HEK293 (cell line): Measurements from ENCODE around the gene PCCA.

ENCODE experiments used
- CTCF ChIA-PET: fragments of 350-600 bp; formaldehyde crosslinking; extraction: SDS; loops from one replicate; lab custom pipeline; 2021; ENCODE audit warnings: antibody characterized with exemption; lab: Yijun Ruan, JAX
- POLR2A ChIA-PET: fragments of 300-600 bp; formaldehyde crosslinking; extraction: SDS; loops from one replicate; lab custom pipeline; 2020; ENCODE audit warnings: antibody characterized with exemption, inconsistent platforms; lab: Yijun Ruan, JAX
- H3K27ac ChIP-seq: fragments of 200-500 bp; sonication (Bioruptor generic); 2 replicates; pipeline ENCODE4 v1.5.1; 2014; ENCODE audit warnings: low read depth, low read length, control low read depth, inconsistent platforms; ENCODE audit errors: extremely low read depth
- H3K36me3 ChIP-seq, 2 experiments: fragments of 200-500 bp in 1 of 2; sonication (Bioruptor generic) in 1 of 2; 1 replicate in 1 of 2; 2 replicates in 1 of 2; pipeline ENCODE4 v1.5.1; 2014 to 2017; ENCODE audit warnings: inconsistent platforms in 2 of 2, low read length in 2 of 2; ENCODE audit not compliant: control insufficient read depth in 2 of 2, insufficient read depth in 1 of 2
- H3K4me1 ChIP-seq: fragments of 200-500 bp; sonication (Bioruptor generic); 2 replicates; pipeline ENCODE4 v1.5.1; 2014; ENCODE audit warnings: mild to moderate bottlenecking, low read length, inconsistent platforms; ENCODE audit not compliant: control insufficient read depth, insufficient read depth
- H3K4me3 ChIP-seq: 2 replicates; pipeline ENCODE4 v1.5.1; 2011; ENCODE audit warnings: low read depth, mild to moderate bottlenecking, control low read depth, low read length, moderate library complexity
- H3K9me3 ChIP-seq: fragments of 200-500 bp; sonication (Bioruptor generic); 2 replicates; pipeline ENCODE4 v1.5.1; 2014; ENCODE audit warnings: low read depth, low read length, inconsistent platforms; ENCODE audit not compliant: control insufficient read depth, insufficient read depth
- AEBP2 ChIP-seq: fragments of 450-650 bp; formaldehyde crosslinking; IDR thresholded peaks from 2 replicates; pipeline ENCODE4 v1.5.1; 2016; ENCODE audit warnings: missing biosample characterization, missing genetic modification characterization, borderline replicate concordance
- BCL6B ChIP-seq: fragments of 450-650 bp; formaldehyde crosslinking; IDR thresholded peaks from 2 replicates; pipeline ENCODE4 v1.5.1; 2017; ENCODE audit warnings: missing biosample characterization, missing genetic modification characterization
- PRDM1 ChIP-seq: fragments of 450-650 bp; formaldehyde crosslinking; IDR thresholded peaks from 2 replicates; pipeline ENCODE4; 2016; ENCODE audit warnings: missing biosample characterization, missing genetic modification characterization
- PRDM4 ChIP-seq: fragments of 450-650 bp; formaldehyde crosslinking; IDR thresholded peaks from 2 replicates; pipeline ENCODE4 v1.5.1; 2017; ENCODE audit warnings: missing biosample characterization, missing genetic modification characterization
- SCRT1 ChIP-seq: fragments of 450-650 bp; formaldehyde crosslinking; IDR thresholded peaks from 2 replicates; pipeline ENCODE4 v1.5.1; 2016; ENCODE audit warnings: missing biosample characterization, missing genetic modification characterization, borderline replicate concordance
- SP3 ChIP-seq: fragments of 450-650 bp; formaldehyde crosslinking; IDR thresholded peaks from 2 replicates; pipeline ENCODE4 v1.5.1; 2016; ENCODE audit warnings: missing biosample characterization, missing genetic modification characterization
- ZNF132 ChIP-seq: fragments of 450-650 bp; formaldehyde crosslinking; IDR thresholded peaks from 2 replicates; pipeline ENCODE4 v1.5.1; 2017; ENCODE audit warnings: missing biosample characterization, missing genetic modification characterization, borderline replicate concordance
- ZNF202 ChIP-seq: fragments of 450-650 bp; formaldehyde crosslinking; IDR thresholded peaks from 2 replicates; pipeline ENCODE4 v1.5.1; 2016; ENCODE audit warnings: missing biosample characterization, missing genetic modification characterization, borderline replicate concordance
- ZNF214 ChIP-seq: fragments of 450-650 bp; formaldehyde crosslinking; IDR thresholded peaks from 2 replicates; pipeline ENCODE4 v1.5.1; 2017; ENCODE audit warnings: missing biosample characterization, mild to moderate bottlenecking, missing genetic modification characterization, borderline replicate concordance
- ZNF280C ChIP-seq: fragments of 450-650 bp; formaldehyde crosslinking; IDR thresholded peaks from 2 replicates; pipeline ENCODE4 v1.5.1; 2016; ENCODE audit warnings: missing biosample characterization, missing genetic modification characterization
- ZNF324 ChIP-seq: fragments of 450-650 bp; formaldehyde crosslinking; IDR thresholded peaks from 2 replicates; pipeline ENCODE4 v1.5.1; 2016; ENCODE audit warnings: missing biosample characterization, missing genetic modification characterization
- ZNF335 ChIP-seq: fragments of 450-650 bp; formaldehyde crosslinking; conservative IDR thresholded peaks from 2 replicates; pipeline ENCODE4 v1.5.1; 2016; ENCODE audit warnings: missing biosample characterization, missing genetic modification characterization
- ZNF521 ChIP-seq: fragments of 450-650 bp; formaldehyde crosslinking; IDR thresholded peaks from 2 replicates; pipeline ENCODE4 v1.5.1; 2017; ENCODE audit warnings: missing biosample characterization, mild to moderate bottlenecking, missing genetic modification characterization
- ZNF596 ChIP-seq: fragments of 450-650 bp; IDR thresholded peaks from 2 replicates; pipeline ENCODE4 v1.5.0; 2018; ENCODE audit warnings: missing biosample characterization, mild to moderate bottlenecking, missing genetic modification characterization, moderate library complexity
- ZNF600 ChIP-seq: fragments of 450-650 bp; formaldehyde crosslinking; IDR thresholded peaks from 2 replicates; pipeline ENCODE4 v1.5.1; 2016; ENCODE audit warnings: missing biosample characterization, missing genetic modification characterization
- ZNF624 ChIP-seq: fragments of 450-650 bp; formaldehyde crosslinking; IDR thresholded peaks from 2 replicates; pipeline ENCODE4 v1.5.1; 2017; ENCODE audit warnings: missing biosample characterization, missing genetic modification characterization
- ZNF629 ChIP-seq: fragments of 450-650 bp; formaldehyde crosslinking; IDR thresholded peaks from 2 replicates; pipeline ENCODE4 v1.5.1; 2017; ENCODE audit warnings: missing biosample characterization, missing genetic modification characterization
- ZNF785 ChIP-seq: fragments of 450-650 bp; formaldehyde crosslinking; IDR thresholded peaks from 2 replicates; pipeline ENCODE4 v1.5.1; 2016; ENCODE audit warnings: missing biosample characterization, missing genetic modification characterization
- ZNF830 ChIP-seq: fragments of 450-650 bp; IDR thresholded peaks from 2 replicates; pipeline ENCODE4 v1.5.0; 2018; ENCODE audit warnings: missing biosample characterization, missing genetic modification characterization, low read depth, mild to moderate bottlenecking, moderate library complexity
- ZSCAN18 ChIP-seq: fragments of 450-650 bp; formaldehyde crosslinking; IDR thresholded peaks from 2 replicates; pipeline ENCODE4 v1.5.1; 2016; ENCODE audit warnings: missing biosample characterization, missing genetic modification characterization
- ZSCAN23 ChIP-seq: fragments of 450-650 bp; formaldehyde crosslinking; IDR thresholded peaks from 2 replicates; pipeline ENCODE4 v1.5.1; 2016; ENCODE audit warnings: missing biosample characterization, missing genetic modification characterization
- TF ChIP-seq, protein P1 (sequence below): fragments of 450-650 bp; formaldehyde crosslinking; IDR thresholded peaks from 2 replicates; pipeline ENCODE4 v1.5.1; 2016; ENCODE audit warnings: missing biosample characterization, missing genetic modification characterization

Gene PCCA

GRCh38 chr13:100291624-100292023, 202.7 kb downstream of the PCCA start:
- no peaks in the 10 kb centered on the region for H3K36me3 ChIP-seq
- ChIA-PET POLR2A (no interaction called here), CTCF (no interaction called here)
- TF ChIP-seq SCRT1 (tag by site-specific recombination) (no peak), ZSCAN23 (tag by site-specific recombination) (no peak), ZNF600 (tag by site-specific recombination) (no peak), ZNF624 (no peak), ZNF214 (tag by site-specific recombination) (no peak), ZNF132 (tag by site-specific recombination) (no peak), ZNF830 (no peak), ZNF324 (tag by site-specific recombination) (no peak), AEBP2 (tag by site-specific recombination) (no peak), ZNF335 (tag by site-specific recombination) (no peak), BCL6B (tag by site-specific recombination) (no peak), ZNF596 (tag by site-specific recombination) (no peak)
- H3K27ac ChIP-seq: no peak overlapping the region
- no peaks in the 10 kb centered on the region for H3K9me3 ChIP-seq
- no peak overlapping the region for H3K4me3 ChIP-seq
- H3K4me1 ChIP-seq: no peaks in the 10 kb centered on the region

GRCh38 chr13:100297413-100297812, 208.5 kb downstream of the PCCA start:
- ChIA-PET CTCF (interaction anchor here (0.6 kb wide), 1 partner anchor 188 kb away, joined by 3 read pairs; no protein-coding TSS in a partner anchor), POLR2A (no interaction called here)
- TF ChIP-seq SP3 (tag by site-specific recombination): no peak
- no peak for TF ChIP-seq ZNF521 (tag by site-specific recombination)
- Histone ChIP-seq H3K36me3 (no peaks in the 10 kb centered on the region), H3K9me3 (no peaks in the 10 kb centered on the region), H3K4me3 (no peak overlapping the region), H3K4me1 (no peaks in the 10 kb centered on the region; the same call in 1 of the 2 replicates), H3K27ac (no peak overlapping the region)

DNA sequence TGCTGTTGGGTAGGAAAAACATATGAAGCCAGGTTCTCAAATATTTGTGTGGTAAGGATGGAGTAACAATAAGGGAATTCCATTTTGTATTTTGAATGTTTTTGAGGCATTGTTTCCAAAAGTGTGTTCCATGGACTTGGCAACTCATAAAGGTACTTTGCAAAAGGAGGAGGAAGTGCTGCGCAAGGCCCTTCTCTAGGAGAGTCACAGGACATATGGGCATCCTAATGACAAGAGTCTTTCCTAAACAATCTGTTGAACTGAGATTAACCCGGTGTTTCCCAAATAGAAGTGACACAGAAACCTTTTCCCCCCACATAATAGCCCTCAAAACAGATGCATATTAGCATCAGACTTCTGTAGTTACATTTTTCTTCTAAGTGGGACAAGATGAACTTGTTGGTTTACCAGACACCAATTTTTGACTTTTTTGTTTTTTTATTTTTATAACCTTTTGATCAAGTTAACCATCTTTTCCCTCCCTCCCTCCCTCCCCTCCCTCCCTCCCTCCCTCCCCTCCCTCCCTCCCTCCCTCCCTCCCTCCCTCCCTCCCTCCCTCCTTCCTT, 209.3 kb downstream of the PCCA start:
- CTCF ChIA-PET: no interaction called here
- Histone ChIP-seq H3K9me3 (no peaks in the 10 kb centered on the region), H3K4me1 (no peaks in the 10 kb centered on the region; the same call in 1 of the 2 replicates), H3K27ac (no peak overlapping the region), H3K36me3 (no peaks in the 10 kb centered on the region), H3K4me3 (no peak overlapping the region)
- POLR2A ChIA-PET: no interaction called here
- TF ChIP-seq ZNF629 (no peak), PRDM1 (tag by site-specific recombination) (no peak), ZNF280C (tag by site-specific recombination) (no peak), ZNF785 (tag by site-specific recombination) (no peak), PRDM4 (no peak), ZSCAN18 (tag by site-specific recombination) (no peak), ZNF202 (tag by site-specific recombination) (no peak)
- TF ChIP-seq, protein P1, sequence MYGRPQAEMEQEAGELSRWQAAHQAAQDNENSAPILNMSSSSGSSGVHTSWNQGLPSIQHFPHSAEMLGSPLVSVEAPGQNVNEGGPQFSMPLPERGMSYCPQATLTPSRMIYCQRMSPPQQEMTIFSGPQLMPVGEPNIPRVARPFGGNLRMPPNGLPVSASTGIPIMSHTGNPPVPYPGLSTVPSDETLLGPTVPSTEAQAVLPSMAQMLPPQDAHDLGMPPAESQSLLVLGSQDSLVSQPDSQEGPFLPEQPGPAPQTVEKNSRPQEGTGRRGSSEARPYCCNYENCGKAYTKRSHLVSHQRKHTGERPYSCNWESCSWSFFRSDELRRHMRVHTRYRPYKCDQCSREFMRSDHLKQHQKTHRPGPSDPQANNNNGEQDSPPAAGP: no peak
